Effector memory CD4-positive, alpha-beta T cell (primary cell): ENCODE data around the gene TNFRSF12A.

Source experiments
- DNase-seq, 3 donors: peaks; one replicate each; pipeline ENCODE4 v3.0.0-alpha.2; 2020
- H3K27ac ChIP-seq: 2 replicates; pipeline ENCODE4 v1.7.0; 2013; ENCODE audit warnings: mild to moderate bottlenecking, low read length, moderate library complexity; ENCODE audit not compliant: insufficient read depth, poor library complexity, severe bottlenecking
- H3K27me3 ChIP-seq: replicated peaks from 2 replicates; pipeline ENCODE4 v1.7.0; 2013; ENCODE audit warnings: mild to moderate bottlenecking, low read length; ENCODE audit not compliant: insufficient read depth, control insufficient read depth, poor library complexity, severe bottlenecking
- H3K36me3 ChIP-seq: 2 replicates; pipeline ENCODE4 v1.7.0; 2013; ENCODE audit warnings: mild to moderate bottlenecking, low read length, moderate library complexity; ENCODE audit not compliant: control insufficient read depth, insufficient read depth
- H3K4me1 ChIP-seq: 2 replicates; pipeline ENCODE4 v1.7.0; 2013; ENCODE audit warnings: low read length, mild to moderate bottlenecking; ENCODE audit not compliant: control insufficient read depth, insufficient read depth, poor library complexity, severe bottlenecking
- H3K4me3 ChIP-seq: 2 replicates; pipeline ENCODE4 v1.7.0; 2013; ENCODE audit warnings: low read length, low read depth, mild to moderate bottlenecking; ENCODE audit not compliant: insufficient read depth, poor library complexity, severe bottlenecking
- H3K9me3 ChIP-seq: 2 replicates; pipeline ENCODE4 v1.7.0; 2013; ENCODE audit warnings: mild to moderate bottlenecking, low read length, moderate library complexity; ENCODE audit not compliant: control insufficient read depth

TNFRSF12A gene

DNA sequence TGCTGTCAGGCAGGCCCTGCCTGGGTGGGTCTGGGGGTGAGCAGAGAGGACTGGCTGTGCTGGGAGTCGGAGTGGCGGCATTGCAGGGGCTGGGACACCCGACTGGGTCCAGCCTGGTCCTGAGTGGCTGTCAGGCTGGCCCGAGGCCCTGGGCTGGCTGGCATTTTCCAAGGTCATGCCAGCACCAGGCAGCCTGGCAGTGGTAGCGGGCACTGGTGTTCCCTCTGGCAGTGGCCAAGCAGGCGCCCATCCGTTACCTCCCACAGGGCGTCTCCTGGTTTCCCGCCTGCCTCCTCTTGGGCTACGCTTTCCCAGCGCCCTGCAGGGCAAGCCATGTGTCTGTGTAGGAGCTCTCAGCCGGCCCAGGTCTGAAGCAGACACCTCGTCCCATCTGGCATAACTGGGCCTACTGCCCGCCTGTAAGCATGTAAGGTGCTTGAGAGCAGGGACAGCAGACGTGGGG lies 34.2 kb upstream of the TNFRSF12A start:
- H3K36me3 ChIP-seq = no peaks in the 10 kb centered on the region
- H3K27me3 ChIP-seq = no peaks in the 10 kb centered on the region
- DNase-seq = no peak
- H3K4me3 ChIP-seq = no peak overlapping the region
- H3K4me1 ChIP-seq = peaks cover 5% of the 10 kb centered on the region
- H3K27ac ChIP-seq = no peak overlapping the region
- no peaks in the 10 kb centered on the region for H3K9me3 ChIP-seq

GRCh38 chr16:2986623-2987188 lies 33.5 kb upstream of the TNFRSF12A start:
- H3K4me1 ChIP-seq = peaks cover 5% of the 10 kb centered on the region
- H3K27me3 ChIP-seq = no peaks in the 10 kb centered on the region
- no peak overlapping the region for H3K27ac ChIP-seq
- H3K9me3 ChIP-seq = no peaks in the 10 kb centered on the region
- no peaks in the 10 kb centered on the region for H3K36me3 ChIP-seq
- no peak overlapping the region for H3K4me3 ChIP-seq
- DNase-seq = no peak

DNA sequence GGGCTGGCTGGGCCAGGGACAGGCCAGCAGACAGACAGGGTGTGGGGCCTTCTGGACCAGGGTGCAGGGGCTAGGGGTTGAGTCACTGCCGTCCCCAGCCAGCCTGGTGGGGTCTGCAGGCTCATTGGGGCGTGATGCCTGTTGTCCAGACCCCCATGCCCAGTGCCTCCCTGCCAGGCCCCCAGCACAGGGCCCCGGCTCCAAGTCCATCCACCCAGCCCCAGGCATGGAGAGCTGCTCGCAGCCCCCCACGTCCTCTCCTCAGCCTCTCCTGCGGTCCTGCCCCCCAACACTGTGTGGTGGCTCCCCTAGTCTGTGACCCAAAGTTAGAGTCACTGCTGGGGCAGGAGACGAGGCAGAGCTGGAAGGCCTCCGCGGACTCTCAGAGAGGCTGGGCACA lies 32.9 kb upstream of the TNFRSF12A start:
- no peaks in the 10 kb centered on the region for H3K9me3 ChIP-seq
- DNase-seq = no peak
- no peak overlapping the region for H3K4me3 ChIP-seq
- no peak overlapping the region for H3K27ac ChIP-seq
- no peaks in the 10 kb centered on the region for H3K36me3 ChIP-seq
- H3K27me3 ChIP-seq = no peaks in the 10 kb centered on the region
- H3K4me1 ChIP-seq = peaks cover 5% of the 10 kb centered on the region

DNA sequence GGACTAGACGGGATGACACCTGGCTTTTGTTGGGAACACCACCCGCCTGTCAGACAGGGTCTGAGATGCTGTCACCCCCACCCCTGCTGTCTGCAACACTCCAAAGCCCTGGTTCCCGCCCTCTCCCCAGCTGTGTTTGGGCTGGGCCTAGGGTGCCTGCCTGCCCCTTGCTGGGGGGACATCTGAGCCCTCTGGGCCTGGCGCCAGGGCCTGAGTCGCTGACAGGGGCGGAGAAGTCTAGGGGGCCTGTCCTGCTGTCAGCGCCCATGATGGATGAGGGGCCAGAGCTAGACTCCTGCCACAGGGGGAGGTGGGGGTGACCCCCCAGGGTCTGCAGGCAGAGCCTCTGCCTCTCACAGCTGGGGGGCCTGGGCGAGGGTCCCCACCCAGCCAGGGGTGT lies 32.3 kb upstream of the TNFRSF12A start:
- Histone ChIP-seq H3K9me3 (no peaks in the 10 kb centered on the region), H3K27ac (no peak overlapping the region), H3K4me1 (peaks cover 5% of the 10 kb centered on the region), H3K36me3 (no peaks in the 10 kb centered on the region), H3K4me3 (no peak overlapping the region), H3K27me3 (no peaks in the 10 kb centered on the region)
- DNase-seq = no peak

DNA sequence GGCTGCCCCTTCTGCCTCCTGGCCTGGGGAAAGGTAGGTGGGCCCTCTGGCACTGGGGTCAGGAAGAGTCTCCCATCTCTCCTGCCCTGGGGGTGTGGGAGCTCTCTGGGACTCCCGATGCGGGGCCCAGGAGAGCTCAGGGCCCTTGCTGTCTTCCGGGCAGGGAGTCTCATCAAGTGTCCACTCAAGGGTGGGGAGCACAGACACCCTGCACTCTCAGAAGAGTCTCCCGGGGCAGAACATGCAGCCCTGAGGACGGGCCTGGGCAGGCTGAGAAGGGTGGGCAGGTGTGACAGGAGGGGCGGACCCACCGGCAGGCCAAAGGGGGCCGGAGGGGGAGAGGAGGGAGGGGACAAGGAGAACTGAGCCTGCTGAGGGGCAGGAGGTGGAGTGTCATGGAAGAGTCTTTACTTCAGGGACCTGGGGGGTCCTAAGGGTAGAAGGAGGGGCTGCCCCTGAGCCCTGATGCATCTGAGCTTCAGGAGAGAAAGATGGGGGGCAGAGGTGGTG lies 31.5 kb upstream of the TNFRSF12A start:
- Histone ChIP-seq H3K27ac (no peak overlapping the region), H3K9me3 (no peaks in the 10 kb centered on the region), H3K36me3 (no peaks in the 10 kb centered on the region), H3K27me3 (no peaks in the 10 kb centered on the region), H3K4me1 (peaks cover 3% of the 10 kb centered on the region), H3K4me3 (no peak overlapping the region)
- no peak for DNase-seq

DNA sequence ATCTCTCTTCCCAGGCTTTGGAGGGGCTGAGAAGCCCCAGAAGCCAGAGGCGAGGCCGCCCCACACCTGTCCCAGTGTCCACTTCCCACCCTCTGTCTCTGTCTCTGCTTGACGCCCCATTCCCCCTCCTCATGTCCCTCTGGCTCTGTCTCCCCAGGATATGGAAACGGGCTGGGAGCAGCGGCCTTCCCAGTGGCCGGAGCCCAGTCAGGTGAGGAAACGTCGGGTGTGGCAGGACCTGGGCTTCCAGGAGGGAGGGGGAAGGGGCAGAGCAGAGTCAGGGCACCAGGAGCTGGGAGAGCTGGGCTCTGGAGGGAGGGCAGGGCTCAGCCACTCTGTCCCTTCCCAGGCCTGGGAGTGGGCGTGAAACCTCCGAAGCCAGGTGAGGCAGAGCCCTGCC lies 29.3 kb upstream of the TNFRSF12A start:
- Histone ChIP-seq H3K4me3 (no peak overlapping the region), H3K27me3 (no peaks in the 10 kb centered on the region), H3K27ac (no peak overlapping the region), H3K36me3 (no peaks in the 10 kb centered on the region), H3K4me1 (no peaks in the 10 kb centered on the region), H3K9me3 (no peaks in the 10 kb centered on the region)
- DNase-seq = no peak

GRCh38 chr16:2991566-2992261 lies 28.5 kb upstream of the TNFRSF12A start:
- Histone ChIP-seq H3K27me3 (no peaks in the 10 kb centered on the region), H3K27ac (no peak overlapping the region), H3K9me3 (no peaks in the 10 kb centered on the region), H3K36me3 (no peaks in the 10 kb centered on the region), H3K4me3 (no peak overlapping the region), H3K4me1 (no peaks in the 10 kb centered on the region)
- DNase-seq = no peak

DNA sequence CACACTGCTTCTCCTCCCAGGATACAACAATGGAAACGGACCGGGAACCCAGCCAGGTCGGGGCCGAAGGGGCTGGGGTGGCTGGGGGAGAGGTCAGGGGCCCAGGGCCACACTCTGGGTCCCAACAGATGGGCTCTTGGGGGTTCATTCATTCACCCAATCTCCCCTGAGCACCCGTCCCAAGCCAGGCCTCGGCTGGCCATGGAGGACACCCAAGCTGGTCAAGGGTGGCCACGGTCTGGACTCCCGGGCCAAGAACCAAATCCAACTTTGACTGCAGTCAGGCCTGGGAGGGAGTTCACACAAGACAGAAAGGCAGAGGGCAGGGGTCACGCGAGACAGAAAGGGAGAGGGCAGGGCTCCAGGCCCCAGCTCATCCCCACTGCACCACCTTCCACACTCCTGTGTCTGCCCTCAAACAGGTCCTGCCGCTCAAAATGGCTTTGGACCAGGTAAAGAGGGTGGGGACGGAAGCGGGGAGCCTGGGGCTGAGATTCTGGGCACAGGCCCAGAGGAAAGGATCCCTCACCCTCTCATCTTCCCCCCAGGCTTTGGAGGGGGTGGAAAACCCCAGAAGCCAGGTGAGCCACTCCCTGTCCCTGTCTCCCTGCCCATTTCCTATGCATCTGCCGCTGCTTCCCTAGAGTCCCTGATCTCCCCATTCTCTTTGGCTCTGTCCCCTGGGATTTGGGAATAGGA lies 27.6 kb upstream of the TNFRSF12A start:
- no peaks in the 10 kb centered on the region for H3K9me3 ChIP-seq
- no peaks in the 10 kb centered on the region for H3K36me3 ChIP-seq
- H3K4me3 ChIP-seq = no peak overlapping the region
- no peak for DNase-seq
- H3K27ac ChIP-seq = no peak overlapping the region
- H3K4me1 ChIP-seq = no peaks in the 10 kb centered on the region
- no peaks in the 10 kb centered on the region for H3K27me3 ChIP-seq

DNA sequence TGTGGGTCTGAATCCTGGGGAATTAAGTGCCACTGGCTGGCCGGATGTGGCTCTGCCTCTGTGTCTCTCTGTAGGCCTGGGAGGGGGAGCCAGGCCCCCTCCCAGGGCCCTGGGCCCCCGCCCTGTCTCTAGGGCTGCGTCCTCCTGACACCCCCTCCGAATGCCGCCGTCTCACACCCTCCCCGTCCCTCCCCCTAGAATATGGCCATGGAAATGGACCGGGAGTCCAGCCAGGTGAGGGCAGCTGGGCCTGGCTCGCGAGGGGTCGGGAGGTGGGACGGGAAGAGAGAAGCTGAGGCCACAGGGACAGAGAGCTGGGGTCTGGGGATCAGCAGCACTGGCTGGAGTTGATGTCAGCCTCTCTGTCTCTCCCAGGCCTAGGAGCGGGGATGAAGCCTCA lies 23.9 kb upstream of the TNFRSF12A start:
- Histone ChIP-seq H3K9me3 (no peaks in the 10 kb centered on the region), H3K27me3 (no peaks in the 10 kb centered on the region), H3K36me3 (no peaks in the 10 kb centered on the region), H3K4me1 (no peaks in the 10 kb centered on the region), H3K4me3 (no peak overlapping the region), H3K27ac (no peak overlapping the region)
- no peak for DNase-seq

DNA sequence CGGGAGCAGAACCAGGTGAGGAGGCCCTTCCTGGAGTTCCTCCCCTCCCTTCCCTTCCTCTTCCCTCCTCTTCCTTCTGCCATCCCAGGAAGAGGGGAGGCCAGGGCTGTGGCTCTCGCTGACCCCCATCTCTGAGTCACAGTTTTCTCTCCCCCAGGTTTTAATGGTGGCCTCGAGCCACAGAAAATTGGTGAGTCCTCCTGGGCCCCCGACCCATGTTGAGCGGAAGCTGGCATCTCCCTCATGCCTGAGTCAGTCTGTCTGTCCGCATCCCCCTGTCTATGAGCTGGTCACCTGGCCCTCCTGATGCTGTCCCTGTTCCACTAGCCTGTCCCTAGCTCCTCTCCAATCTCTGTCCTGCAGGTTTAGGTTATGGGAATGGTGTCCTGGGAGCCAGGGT lies 20.2 kb upstream of the TNFRSF12A start:
- no peak for DNase-seq
- no peaks in the 10 kb centered on the region for H3K27me3 ChIP-seq
- H3K36me3 ChIP-seq = no peaks in the 10 kb centered on the region
- peaks cover 3% of the 10 kb centered on the region for H3K4me1 ChIP-seq
- no peak overlapping the region for H3K27ac ChIP-seq
- H3K9me3 ChIP-seq = no peaks in the 10 kb centered on the region
- H3K4me3 ChIP-seq = no peak overlapping the region
